K562 (cell line): ENCODE results near the gene DDX46. TPM values are rescaled to one million over a fixed set of nuclear protein-coding genes. Genes with fewer than 3 reads are reported as not detected.

Experiments
- BDP1 ChIP-seq: IDR thresholded peaks from 3 replicates; pipeline ENCODE4 v1.6.1; 2011; ENCODE audit not compliant: insufficient read length, insufficient read depth
- CAMTA2 ChIP-seq: fragments of 250-450 bp; sonication (Bioruptor Pico); conservative IDR thresholded peaks from 2 replicates; pipeline ENCODE4 v1.5.1; 2022
- CBFB ChIP-seq: sonication (generic); formaldehyde crosslinking; IDR thresholded peaks from 2 replicates; pipeline ENCODE4 v1.4.0; 2020; ENCODE audit warnings: mild to moderate bottlenecking, missing genetic modification reagents
- E2F1 ChIP-seq: sonication (generic); formaldehyde crosslinking; IDR thresholded peaks from 2 replicates; pipeline ENCODE4 v1.8.1; 2023; ENCODE audit warnings: mild to moderate bottlenecking, missing genetic modification reagents, moderate library complexity
- E2F3 ChIP-seq: fragments of 250-450 bp; sonication (Bioruptor Pico); IDR thresholded peaks from 2 replicates; pipeline ENCODE4 v1.4.0; 2020; ENCODE audit warnings: mild to moderate bottlenecking
- HDAC1 ChIP-seq, 2 experiments: fragments of 450-650 bp; IDR thresholded peaks; 2 replicates each; pipeline ENCODE4 v1.6.1; 2016 to 2017; ENCODE audit warnings: inconsistent platforms in 1 of 2, mild to moderate bottlenecking in 1 of 2, moderate library complexity in 1 of 2
- HIVEP1 ChIP-seq: fragments of 250-450 bp; sonication (Bioruptor Pico); IDR thresholded peaks from 2 replicates; pipeline ENCODE4 v1.4.0; 2020; ENCODE audit warnings: mild to moderate bottlenecking
- LEF1 ChIP-seq: fragments of 450-650 bp; IDR thresholded peaks from 2 replicates; pipeline ENCODE4 v1.6.1; 2016; ENCODE audit warnings: mild to moderate bottlenecking
- RBBP5 ChIP-seq: fragments of 200-600 bp; sonication (generic); IDR thresholded peaks from 2 replicates; pipeline ENCODE4 v1.6.1; 2012; ENCODE audit warnings: borderline replicate concordance, mild to moderate bottlenecking, low read length, control low read depth, inconsistent platforms; ENCODE audit not compliant: insufficient read depth, poor library complexity, severe bottlenecking
- TCFL5 ChIP-seq: fragments of 250-450 bp; sonication (Bioruptor Pico); conservative IDR thresholded peaks from 2 replicates; pipeline ENCODE4 v1.6.1; 2021; ENCODE audit warnings: mild to moderate bottlenecking, moderate library complexity, matching md5 sums
- TFAP4 ChIP-seq: sonication (generic); formaldehyde crosslinking; IDR thresholded peaks from 2 replicates; pipeline ENCODE4 v1.8.0; 2022; ENCODE audit warnings: missing genetic modification reagents, mild to moderate bottlenecking, moderate library complexity, borderline replicate concordance
- YY1 ChIP-seq, 3 experiments: IDR thresholded peaks; 2 replicates each; pipeline ENCODE4 v1.6.1; 2011; ENCODE audit warnings: low read length in 2 of 3, mild to moderate bottlenecking in 2 of 3, moderate library complexity in 2 of 3, borderline replicate concordance in 1 of 3, control low read depth in 1 of 3, low read depth in 1 of 3; ENCODE audit not compliant: insufficient read depth in 3 of 3, insufficient replicate concordance in 2 of 3, control insufficient read depth in 1 of 3, insufficient read length in 1 of 3; ENCODE audit errors: extremely low read depth in 1 of 3
- ZBTB12 ChIP-seq: fragments of 250-450 bp; sonication (Bioruptor Pico); IDR thresholded peaks from 2 replicates; pipeline ENCODE4 v1.4.0; 2020
- ZBTB9 ChIP-seq: fragments of 450-650 bp; formaldehyde crosslinking; IDR thresholded peaks from 2 replicates; pipeline ENCODE4 v1.4.0; 2020; ENCODE audit warnings: mild to moderate bottlenecking, moderate library complexity
- ZNF174 ChIP-seq: fragments of 250-450 bp; sonication (Bioruptor Pico); IDR thresholded peaks from 2 replicates; pipeline ENCODE4 v1.4.0; 2020; ENCODE audit warnings: mild to moderate bottlenecking
- ZNF512 ChIP-seq: IDR thresholded peaks from 2 replicates; pipeline ENCODE4 v1.6.1; 2016; ENCODE audit warnings: missing genetic modification characterization, missing compliant biosample characterization
- ZNF586 ChIP-seq: fragments of 450-650 bp; formaldehyde crosslinking; conservative IDR thresholded peaks from 2 replicates; pipeline ENCODE4 v1.4.0; 2020; ENCODE audit warnings: mild to moderate bottlenecking, moderate library complexity
- polyA plus RNA-seq, 8 experiments: library from polyadenylated mRNA; depleted of rRNA in 4 of 8; stranded (reverse) in 5 of 8; unstranded in 3 of 8; fragments of >200 nt; fragmentation: Nextera tagmentation in 2 of 8; fragmentation: Illumina TruSeq in 1 of 8; extraction: Ambion mirVana in 2 of 8; extraction: Trizol in 1 of 8; gene quantifications; 2 replicates each; pipeline versions ENCODE4 v1.2.1 to v1.2.3, GENCODE V29; 2011 to 2014; ENCODE audit warnings: inconsistent platforms in 1 of 8, missing spikeins in 1 of 8
- total RNA-seq, 7 experiments: library from RNA; depleted of rRNA in 6 of 7; stranded (reverse); fragments of >200 nt in 6 of 7; fragmentation: Illumina TruSeq in 2 of 7; extraction: Trizol in 2 of 7; gene quantifications; 2 replicates each; pipeline versions ENCODE4 v1.2.1 to v1.2.3, GENCODE V29; 2011 to 2021; ENCODE audit warnings: low replicate concordance in 1 of 7

DDX46 gene
- total and polyA plus RNA-seq, 9 of the 15 experiments (the other 6 are each of a cell fraction or from before 2014, with no cell fraction given) = 26.2 to 99.0 (median 76.4) TPM

- TF ChIP-seq ZNF512 (tag) = no peak
- TF ChIP-seq E2F1 = peak; percentile 95
- TF ChIP-seq CBFB (CRISPR knock-in tag) = no peak
- TF ChIP-seq HIVEP1 (CRISPR knock-in tag) = no peak
- TF ChIP-seq ZNF586 = no peak
- no peak for TF ChIP-seq ZBTB12 (CRISPR knock-in tag)
- TF ChIP-seq TFAP4 (CRISPR knock-in tag) = peak; percentile 78
- peak; percentile 95 for TF ChIP-seq E2F3 (CRISPR knock-in tag)
- peak in 1 of 2 experiments; percentile 27; a peak in 1 of 4 replicates for TF ChIP-seq HDAC1 (IDR thresholded peaks at IDR 0.05)
- TF ChIP-seq BDP1 = no peak
- TF ChIP-seq ZBTB9 = peak; percentile 86
- TF ChIP-seq TCFL5 (CRISPR knock-in tag) = no peak
- no peak for TF ChIP-seq CAMTA2
- peak; percentile 94 for TF ChIP-seq RBBP5
- no peak for TF ChIP-seq ZNF174 (CRISPR knock-in tag)
- peak in 2 of 3 experiments; percentile 68 to 76 for TF ChIP-seq YY1 (IDR thresholded peaks at IDR 0.05; ENCODE audit: borderline replicate concordance in 1 of 3, control insufficient read depth in 1 of 3, extremely low read depth in 1 of 3, insufficient read depth in 3 of 3, insufficient read length in 1 of 3, insufficient replicate concordance in 2 of 3, low read depth in 1 of 3, low read length in 2 of 3)
- no peak for TF ChIP-seq LEF1
These were observed 87.5 kb downstream of the DDX46 start, which contains the start of gene C5orf24 (continued) for GRCh38 chr5:134845852-134846640.
